Measurements from ENCODE around the gene CCBE1.

Gene CCBE1

DNA sequence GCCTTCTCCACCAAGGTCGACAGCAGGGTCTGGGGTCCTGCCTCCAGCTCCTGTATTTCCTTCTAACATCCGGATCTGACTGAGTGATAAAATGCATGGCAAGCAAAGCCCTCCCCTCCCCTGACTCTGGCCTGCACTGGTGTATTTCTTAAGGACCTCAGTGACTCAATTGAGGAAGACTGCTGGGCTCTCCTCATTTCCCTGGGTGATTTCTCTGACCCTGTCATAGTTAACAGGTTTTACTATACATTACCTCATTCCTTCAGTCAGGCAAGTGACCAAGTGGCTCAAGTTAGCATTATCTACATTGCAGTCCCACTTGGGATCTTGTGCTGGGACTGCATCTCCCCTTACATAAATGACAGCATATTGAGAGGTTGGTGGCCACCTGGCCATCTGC is 38.8 kb upstream of the CCBE1 start:
- TF ChIP-seq, protein P1, sequence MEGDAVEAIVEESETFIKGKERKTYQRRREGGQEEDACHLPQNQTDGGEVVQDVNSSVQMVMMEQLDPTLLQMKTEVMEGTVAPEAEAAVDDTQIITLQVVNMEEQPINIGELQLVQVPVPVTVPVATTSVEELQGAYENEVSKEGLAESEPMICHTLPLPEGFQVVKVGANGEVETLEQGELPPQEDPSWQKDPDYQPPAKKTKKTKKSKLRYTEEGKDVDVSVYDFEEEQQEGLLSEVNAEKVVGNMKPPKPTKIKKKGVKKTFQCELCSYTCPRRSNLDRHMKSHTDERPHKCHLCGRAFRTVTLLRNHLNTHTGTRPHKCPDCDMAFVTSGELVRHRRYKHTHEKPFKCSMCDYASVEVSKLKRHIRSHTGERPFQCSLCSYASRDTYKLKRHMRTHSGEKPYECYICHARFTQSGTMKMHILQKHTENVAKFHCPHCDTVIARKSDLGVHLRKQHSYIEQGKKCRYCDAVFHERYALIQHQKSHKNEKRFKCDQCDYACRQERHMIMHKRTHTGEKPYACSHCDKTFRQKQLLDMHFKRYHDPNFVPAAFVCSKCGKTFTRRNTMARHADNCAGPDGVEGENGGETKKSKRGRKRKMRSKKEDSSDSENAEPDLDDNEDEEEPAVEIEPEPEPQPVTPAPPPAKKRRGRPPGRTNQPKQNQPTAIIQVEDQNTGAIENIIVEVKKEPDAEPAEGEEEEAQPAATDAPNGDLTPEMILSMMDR (IDR thresholded peaks at IDR 0.05; ENCODE audit: low read length, missing control alignments) = no peak
- no peak overlapping the region for H3K4me3 ChIP-seq (replicated peaks; ENCODE audit: low read depth, low read length)
- DNase-seq (ENCODE audit: low read depth) = no peak

DNA sequence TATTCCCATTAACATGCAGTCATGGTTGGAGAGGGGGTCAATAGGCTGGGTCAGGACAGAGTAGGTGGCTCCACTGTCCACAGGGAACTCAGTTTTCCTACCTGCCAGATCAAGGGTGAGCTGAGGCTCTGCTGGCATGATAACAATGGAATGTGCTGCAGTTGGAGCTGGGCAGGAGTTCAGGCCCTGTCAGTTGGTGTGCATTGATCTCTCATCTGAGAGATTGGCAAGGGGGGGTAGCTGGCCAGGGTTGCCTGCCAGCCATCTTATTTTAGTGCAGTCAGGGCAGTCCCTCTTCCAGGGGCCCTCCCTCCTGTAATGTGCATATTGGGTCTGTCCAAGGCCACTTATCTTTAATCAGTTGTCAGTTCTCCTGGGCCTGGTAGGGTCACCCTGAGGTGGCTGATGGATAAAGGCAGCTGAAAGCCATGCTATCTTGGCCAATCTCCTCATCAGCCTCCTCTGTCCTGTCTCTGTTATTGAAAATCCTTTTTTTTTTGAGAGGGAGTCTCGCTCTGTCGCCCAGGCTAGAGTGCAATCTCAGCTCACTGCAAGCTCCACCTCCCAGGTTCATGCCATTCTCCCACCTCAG is 38.1 kb upstream of the CCBE1 start:
- DNase-seq (ENCODE audit: low read depth) = no peak
- H3K4me3 ChIP-seq (replicated peaks; ENCODE audit: low read depth, low read length) = no peak overlapping the region
- TF ChIP-seq, protein P1 (IDR thresholded peaks at IDR 0.05; ENCODE audit: low read length, missing control alignments) = no peak

DNA sequence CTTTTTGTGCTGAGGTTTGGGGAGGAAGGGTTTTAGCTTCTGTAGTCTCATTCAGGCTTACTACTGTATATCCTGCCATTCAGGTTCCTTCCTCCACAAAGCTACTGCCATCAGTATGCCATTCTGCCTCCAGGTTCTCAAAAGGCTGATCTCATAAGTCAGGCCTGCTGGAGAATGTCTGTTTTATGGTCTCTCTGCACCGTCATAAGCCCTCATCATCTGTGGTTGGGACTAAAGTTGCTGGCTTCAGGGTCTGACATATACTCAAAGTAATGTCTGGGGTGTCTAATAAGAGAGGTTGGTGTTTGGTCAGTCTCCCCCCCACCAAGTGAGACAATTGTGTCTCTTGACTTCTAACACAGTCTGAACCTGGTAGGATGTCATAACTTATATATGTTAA is 36.2 kb upstream of the CCBE1 start:
- DNase-seq (ENCODE audit: low read depth) = no peak
- H3K4me3 ChIP-seq (replicated peaks; ENCODE audit: low read depth, low read length) = no peak overlapping the region
- TF ChIP-seq, protein P1 (IDR thresholded peaks at IDR 0.05; ENCODE audit: low read length, missing control alignments) = no peak

DNA sequence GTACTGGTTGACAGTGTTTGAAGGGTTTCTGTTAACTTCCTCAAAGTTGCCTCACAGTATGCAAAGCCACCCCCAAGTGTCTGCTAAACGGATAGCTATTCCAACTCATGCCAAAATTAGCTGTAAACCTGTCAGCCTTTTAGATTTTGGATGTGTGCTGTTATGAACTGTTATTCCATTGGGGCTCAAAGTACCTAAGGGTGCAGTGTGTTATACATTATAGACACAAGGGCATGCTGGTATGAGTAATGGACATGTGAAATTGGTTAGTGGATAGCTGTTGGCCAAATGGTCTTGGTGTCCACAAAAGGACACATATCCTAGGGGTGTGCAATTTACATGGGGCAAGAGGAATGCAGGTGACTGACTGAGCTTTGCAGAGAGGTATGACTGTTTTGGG is 33.7 kb upstream of the CCBE1 start:
- DNase-seq (ENCODE audit: low read depth) = no peak
- TF ChIP-seq, protein P1 (IDR thresholded peaks at IDR 0.05; ENCODE audit: low read length, missing control alignments) = no peak
- H3K4me3 ChIP-seq (replicated peaks; ENCODE audit: low read depth, low read length) = no peak overlapping the region

DNA sequence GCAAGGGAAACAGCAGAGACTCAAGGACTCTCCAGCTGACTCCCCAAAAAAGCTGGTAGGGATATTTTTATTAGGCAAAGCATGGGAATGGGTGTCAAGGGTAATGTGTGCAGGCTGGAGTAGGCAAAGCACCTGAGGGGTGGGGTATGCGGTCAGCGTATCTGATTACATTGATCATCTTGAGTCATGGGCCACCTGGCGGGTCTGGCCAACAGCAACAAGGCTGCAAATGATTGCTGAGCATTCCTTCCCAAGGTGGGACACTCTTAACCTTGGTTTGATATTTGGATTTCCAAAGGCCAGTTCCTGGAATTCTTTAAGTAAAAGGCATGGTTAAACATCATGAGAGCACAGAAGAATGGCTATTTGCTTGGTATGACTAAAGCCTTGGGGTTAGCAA is 32.6 kb upstream of the CCBE1 start:
- no peak for DNase-seq (ENCODE audit: low read depth)
- no peak overlapping the region for H3K4me3 ChIP-seq (replicated peaks; ENCODE audit: low read depth, low read length)
- TF ChIP-seq, protein P1 (IDR thresholded peaks at IDR 0.05; ENCODE audit: low read length, missing control alignments) = no peak

DNA sequence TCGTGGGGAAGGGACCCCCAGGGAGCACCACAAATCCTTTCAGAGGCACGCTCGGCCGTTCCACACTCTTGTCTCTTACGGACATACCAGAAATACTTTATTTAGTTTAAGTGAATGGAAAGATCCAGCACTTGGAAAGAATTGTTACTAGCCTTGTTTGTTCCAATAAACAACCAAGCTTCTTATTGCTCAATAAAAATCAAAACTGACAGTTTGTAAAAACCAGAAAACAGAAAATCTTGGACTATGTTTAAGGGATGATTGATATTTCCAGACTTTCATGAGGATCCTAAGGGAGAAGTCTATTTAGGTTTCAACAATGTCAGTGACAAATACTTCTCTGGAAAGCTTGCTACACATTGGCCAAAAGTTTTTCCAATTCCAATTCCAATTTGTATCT is 31.6 kb upstream of the CCBE1 start:
- no peak for DNase-seq (ENCODE audit: low read depth)
- no peak overlapping the region for H3K4me3 ChIP-seq (replicated peaks; ENCODE audit: low read depth, low read length)
- TF ChIP-seq, protein P1 (IDR thresholded peaks at IDR 0.05; ENCODE audit: low read length, missing control alignments) = no peak

DNA sequence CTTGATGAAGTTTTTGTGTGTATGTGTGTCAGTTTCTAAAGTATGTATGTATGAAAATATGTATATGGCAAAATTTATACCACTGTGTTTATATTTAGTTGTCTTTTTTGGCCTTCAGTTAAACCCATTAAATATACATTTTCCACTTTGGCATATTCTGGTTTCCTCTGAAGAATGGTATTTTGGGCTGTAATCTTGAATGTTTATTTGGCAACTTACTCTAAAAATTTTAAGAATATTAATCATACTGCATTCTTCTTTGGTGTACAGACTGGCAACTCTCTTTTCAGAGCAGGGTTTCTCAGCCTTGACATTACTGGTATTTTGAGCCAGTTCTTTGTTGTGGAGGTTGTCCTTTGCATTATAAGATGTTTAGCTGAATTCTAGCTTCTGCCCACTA is 27.9 kb upstream of the CCBE1 start:
- peak; percentile 42 for DNase-seq (ENCODE audit: low read depth)
- no peak overlapping the region for H3K4me3 ChIP-seq (replicated peaks; ENCODE audit: low read depth, low read length)
- TF ChIP-seq, protein P1 (IDR thresholded peaks at IDR 0.05; ENCODE audit: low read length, missing control alignments) = no peak

Measured in fibroblast of pulmonary artery (primary cell).